Stimulated activated naive CD4-positive, alpha-beta T cell treated with Interleukin-2 at 50 U/mL for 16 hours (primary cell): ENCODE measurements around the gene FSTL5.

Source experiments
- DNase-seq: peaks from one replicate; lab custom pipeline; 2025; lab: John Stamatoyannopoulos, UW

FSTL5 gene

DNA sequence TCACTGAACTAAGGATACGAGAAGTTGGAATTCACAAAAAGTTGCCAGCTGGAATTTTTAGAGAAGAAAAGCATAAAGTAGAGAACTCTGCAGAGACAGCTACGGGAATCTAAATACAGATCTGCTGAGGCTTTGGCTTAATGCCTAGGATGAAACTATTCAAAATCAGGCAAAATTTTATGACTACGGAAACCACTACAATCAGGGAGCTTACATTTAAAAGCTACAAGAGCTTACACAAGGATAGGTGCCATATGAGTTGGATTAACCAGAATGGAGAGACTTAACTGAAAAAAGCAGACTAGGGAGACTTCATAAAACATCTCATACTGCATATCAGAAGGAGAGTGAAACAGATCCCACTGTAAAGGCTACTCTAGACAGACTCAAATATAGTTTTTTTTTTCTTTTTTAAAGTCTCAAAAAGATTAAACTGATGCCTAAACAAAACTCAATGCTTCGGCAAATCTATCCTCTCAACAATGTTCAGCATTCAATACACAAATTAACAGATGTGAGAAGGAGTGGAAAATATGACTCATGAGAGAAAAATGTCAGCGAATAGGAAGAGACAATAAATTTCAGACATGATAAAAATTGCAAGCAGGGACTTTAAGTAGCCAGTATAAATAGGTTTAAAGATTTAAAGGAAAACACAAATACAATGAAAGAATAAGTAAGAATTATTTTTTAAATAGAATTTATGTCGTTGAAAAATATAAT, 586.1 kb downstream of the FSTL5 start:
- DNase-seq = no peak

DNA sequence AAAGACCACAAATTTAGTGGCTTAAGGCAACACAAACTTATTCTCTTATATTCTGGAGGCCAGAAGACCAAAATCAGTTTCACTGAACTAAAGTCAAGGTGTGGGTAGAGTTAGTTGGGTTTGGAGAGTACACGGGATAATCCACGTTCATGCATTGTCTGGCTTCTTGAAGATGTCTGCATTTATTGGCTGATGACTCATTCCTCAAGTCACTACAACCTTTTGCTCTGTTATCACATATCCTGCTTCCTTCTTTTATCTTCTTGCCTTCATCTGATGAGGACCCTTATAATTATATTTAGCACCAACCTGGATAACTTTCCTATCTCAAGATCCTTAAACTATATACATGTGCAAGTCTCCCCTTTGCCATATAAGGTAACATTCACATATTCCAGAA, 590.0 kb downstream of the FSTL5 start:
- no peak for DNase-seq

DNA sequence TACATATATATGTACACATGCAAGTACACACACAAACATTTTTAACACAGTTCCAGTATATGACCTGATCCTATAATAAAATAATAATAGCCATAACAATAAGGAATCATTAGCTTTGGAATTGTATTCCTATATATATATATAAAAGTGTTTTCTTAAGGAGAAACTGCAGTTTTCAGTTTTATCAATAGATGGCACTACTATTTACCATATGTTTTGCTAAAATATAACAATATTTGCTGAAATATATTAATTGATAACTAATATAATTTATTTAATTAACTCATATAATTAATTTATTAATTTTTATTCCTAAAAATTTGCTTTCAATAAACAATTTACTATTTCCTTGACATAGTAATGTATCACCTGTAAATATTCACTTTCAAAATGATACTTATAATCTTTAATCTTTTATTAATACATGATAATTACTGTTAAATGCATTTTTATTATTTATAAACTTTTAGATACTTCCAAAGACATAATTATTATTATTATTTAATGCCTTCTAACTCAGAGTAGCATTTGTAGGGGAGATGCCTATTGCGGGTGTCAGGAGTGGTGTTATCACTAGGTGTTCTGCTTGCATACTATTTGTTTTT, 599.5 kb downstream of the FSTL5 start:
- no peak for DNase-seq

DNA sequence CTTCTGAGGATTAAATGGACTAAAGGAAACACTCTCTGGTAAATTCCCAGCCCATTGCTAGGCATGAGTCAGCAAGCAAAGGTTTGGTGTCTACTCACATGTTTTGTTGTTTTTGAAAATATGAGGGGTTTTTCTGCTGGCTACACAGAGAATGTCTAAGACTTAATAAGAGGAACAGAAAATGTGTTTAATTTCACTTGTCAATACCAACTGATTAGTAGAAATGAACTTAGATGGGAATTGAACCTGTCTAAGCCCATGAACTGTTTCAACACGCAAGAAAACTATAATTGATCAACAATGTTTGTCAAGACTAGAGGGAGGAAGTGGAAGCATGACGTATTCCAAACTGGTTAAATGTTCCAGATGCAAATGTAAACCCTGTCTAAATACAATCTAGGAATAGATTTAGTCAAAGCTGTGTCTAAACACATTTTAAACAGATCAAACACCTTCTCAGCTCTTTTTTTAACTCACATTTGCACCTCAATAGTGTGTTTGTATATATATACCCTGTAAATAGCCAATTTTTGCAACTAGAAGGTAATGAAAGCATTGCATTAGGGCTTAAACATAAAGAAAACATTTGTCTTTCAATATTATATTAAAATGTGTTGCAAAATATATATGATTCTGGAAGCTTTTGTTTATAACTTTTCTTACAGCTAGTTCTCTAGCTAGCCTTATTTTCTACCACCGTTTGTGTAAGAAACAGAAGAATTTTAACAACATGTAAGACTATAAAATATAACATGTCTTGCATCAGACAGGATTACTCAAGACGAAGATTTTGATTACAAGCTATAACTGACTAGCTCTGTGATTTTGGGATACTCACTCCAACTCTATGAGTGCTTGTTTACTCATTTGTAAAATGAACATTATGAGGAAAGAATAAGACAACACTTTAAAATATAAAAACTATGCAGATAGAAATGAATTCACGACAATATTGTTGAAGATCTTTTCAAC, 607.8 kb downstream of the FSTL5 start:
- DNase-seq = no peak

DNA sequence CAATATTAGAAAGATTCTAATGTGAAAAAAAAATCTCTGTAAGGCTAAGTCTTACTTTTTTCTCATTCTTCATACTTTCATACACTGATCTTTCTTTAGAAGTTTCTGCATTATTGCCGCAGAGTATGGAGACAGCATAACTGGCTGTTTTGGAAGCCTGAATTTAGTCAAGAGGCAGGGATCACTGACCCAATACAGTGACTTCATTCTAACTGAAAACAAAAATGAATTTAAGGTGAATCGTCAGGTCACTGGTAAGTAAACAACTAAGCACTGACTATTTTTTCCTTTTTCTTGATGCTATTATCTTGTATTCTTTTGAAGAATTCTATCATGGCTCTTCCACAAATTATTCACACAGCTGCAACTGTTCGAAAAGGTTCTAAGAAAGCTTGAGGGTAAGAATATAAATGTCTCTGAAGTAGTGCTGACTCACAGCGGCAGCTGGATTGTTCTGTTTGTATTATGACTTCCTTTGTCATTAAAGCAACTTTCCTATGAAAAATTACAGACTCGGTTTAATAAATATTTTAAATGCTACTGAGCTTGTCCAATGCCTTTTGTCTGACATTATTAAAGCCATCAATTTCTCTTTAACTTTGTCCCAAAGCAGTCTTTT, 609.3 kb downstream of the FSTL5 start:
- no peak for DNase-seq

DNA sequence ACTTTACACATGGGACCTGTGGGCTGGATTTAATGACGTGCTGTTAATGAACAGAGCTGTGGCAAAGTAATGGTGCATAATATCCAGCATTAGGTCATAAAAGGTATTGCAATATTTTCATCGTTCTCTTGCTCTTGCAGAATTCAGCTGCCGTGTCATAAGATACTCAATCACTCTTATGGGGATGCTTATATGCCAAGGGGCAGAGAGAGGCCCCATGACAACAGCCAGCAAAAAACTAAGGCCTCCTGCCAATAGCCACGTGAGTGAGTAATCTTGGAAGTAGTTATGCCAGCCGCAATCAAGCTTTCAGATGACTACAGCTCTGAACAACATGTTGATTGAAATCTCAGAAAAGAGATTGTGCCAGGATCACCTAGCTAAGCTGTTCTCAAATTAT, 616.9 kb downstream of the FSTL5 start:
- no peak for DNase-seq

DNA sequence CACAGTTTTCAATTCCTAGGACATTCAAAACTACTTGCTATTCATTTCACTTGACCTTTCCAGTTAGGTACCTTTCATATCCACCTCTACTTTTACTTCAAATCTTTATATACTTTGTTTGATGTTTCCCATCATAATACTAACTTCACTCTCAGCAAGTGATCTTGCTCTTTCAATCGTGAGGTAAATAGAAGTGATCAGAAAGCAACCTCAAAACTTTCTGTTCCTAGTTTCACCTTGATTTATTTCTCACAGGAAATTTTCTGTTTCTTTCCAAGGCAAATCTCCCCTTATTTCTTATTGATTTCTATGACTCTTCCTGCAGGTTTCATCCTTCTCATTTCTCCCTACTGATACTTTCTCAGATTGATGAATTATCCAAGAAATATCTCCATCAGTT, 623.5 kb downstream of the FSTL5 start:
- DNase-seq = no peak

DNA sequence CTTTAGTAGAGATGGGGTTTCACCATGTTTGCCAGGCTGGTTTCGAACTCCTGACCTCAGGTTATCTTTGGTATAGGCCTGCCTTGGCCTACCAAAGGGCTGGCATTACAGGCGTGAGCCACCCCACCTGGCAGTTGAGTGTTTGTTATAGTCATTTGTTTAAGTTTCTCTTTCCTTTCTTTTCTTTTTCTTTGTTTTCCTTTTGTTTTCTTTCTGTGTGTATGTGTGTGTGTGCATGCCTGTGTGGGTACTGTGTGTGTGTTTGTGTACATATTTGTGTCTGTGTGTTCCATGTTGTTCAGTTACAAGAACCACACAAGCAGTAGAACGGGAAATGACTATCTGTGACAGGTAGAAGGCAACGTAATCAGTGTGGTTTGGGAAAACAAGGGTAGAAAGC, 624.9 kb downstream of the FSTL5 start:
- no peak for DNase-seq

DNA sequence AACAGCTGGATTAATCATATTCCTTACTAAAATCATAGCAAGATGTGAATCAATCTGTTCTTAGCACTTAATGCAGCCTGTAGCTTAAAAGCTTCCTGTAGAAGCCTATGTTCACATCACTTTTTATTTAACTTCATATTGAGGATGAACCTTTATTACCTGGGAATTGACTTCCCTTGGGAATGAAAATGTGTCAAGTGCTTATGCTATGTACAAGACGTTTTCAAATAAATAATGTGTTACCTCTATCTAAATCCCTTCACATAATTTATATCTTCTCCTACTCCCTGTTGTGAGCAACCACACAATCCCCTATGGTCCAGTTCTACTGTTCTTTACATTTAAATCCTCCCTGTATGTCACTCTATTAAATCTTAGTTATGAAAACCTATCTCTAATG, 633.1 kb downstream of the FSTL5 start:
- DNase-seq = no peak

DNA sequence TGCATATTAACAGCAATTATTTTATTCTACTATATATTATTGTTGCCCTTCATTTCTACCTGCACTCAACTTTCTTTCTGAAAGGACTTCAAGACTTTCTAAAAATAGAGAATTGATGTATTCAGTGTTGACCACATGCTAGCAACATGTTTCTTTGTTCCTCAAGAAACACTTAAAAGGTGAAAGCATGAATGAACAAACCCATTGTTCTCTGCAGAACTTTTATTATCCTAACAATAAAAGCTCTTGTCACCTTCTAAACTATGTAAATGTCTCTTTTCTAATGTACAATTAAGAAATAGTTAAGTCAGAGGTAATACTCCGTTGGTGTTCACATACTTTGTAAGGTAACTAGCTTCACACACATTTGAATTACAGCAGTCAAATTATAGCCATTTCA, 638.7 kb downstream of the FSTL5 start:
- no peak for DNase-seq

DNA sequence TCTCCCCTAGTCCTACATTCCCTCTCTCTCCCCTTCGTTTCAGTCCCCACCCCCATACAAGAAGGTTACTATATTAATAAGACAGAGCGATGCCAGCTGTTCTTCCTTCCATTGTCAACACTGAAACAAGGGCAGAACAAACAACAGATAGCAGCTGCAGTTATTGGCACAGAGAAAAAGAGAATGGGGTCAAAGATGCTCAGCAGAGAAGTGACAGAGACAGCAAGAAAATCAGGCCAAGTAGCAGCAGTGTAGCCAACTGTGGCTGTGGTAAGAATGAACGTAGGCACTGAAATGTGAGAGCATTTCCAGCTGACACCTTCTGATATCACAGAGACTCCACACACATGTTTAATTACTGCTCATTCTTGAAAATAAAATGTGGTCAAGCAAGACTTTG, 641.8 kb downstream of the FSTL5 start:
- no peak for DNase-seq

DNA sequence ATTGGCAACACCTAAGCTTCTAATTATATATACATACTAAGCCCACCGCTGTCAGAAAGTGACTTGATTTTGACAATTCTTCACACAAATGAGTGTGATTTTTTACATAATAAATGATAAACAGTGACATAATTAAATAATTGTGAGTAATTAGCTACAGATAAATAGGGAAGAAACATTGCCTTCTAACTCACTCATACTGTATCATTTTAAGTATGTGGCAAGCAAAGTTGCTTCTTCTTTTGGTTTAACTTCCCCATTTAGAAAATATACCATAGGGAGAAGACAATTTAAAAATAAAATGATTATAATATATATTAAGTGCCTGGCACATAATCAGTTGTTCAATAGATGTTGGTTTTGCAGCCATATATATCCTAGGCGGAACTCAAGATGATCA, 644.2 kb downstream of the FSTL5 start:
- no peak for DNase-seq

DNA sequence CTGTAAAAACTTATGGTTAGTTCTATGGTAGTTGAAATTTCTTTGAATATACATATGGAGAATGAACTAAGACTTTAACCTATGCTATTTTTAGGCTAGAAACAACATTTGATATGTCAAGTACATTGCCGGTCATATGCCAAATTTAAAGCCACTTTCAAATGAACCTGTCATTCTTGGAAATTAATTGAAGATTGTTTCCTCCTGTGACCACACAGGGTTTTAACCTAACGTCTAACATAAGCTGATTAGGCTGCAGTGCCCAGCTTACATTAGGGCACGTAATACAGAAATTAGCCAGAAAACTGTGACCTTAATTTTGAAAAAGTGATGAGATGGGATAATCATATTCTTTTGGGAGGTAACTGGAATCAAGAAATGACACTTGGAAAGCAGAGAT, 645.9 kb downstream of the FSTL5 start:
- DNase-seq = no peak

DNA sequence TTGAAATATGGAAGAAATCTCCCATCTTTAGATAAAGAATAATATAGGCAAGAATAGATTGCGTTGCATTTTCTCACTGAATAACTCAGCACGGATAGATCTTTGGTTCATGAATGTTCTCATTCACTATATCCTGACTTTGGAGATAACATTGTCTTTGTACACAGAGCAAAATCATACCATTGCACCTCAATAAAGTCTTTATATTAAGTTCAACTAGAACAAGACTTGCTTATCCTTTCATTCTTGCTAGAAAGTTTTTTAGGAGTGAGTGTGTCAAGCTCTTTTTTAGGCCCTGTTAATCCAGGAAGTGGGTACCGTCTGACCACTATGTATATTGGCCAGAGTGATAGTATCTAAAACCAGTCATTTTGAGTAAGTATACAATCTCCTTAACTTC, 658.7 kb downstream of the FSTL5 start:
- DNase-seq = no peak

DNA sequence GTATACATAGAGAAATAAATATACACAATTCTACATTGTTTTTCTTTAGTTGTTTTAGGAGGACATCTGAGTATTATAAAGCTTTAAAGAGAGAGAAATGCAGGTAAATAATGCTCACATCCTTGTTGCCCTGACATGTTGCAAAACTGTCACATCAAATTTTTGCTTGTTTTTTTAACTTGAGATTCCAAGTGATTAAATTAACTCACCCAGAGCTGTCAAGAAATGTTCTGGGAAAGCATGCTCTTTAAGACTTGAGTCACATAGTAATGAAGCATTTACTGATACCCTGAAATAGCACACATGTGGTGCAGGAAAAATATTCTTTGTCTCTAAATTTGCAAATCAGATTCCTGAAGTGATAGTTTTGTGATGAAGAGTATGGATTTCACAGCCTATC, 665.6 kb downstream of the FSTL5 start:
- DNase-seq = no peak

DNA sequence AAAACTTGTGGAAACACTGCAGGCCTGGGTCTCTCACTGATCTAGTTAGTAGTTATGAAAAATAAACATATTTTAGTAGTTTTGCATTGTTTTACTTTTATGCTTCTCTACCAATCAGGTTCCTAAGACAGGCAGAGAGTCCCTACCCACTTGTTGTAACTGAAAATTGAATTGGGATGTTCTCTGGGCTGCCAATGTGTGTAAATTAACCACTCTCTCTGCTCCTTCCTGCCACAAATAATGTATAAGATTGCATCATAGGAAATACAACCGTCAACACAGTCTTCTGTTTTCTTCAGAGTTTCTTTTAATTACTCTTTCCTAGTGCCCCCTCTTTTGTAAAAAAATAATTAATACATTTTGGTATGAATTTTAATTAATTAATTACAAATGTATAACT, 677.3 kb downstream of the FSTL5 start:
- DNase-seq = no peak

DNA sequence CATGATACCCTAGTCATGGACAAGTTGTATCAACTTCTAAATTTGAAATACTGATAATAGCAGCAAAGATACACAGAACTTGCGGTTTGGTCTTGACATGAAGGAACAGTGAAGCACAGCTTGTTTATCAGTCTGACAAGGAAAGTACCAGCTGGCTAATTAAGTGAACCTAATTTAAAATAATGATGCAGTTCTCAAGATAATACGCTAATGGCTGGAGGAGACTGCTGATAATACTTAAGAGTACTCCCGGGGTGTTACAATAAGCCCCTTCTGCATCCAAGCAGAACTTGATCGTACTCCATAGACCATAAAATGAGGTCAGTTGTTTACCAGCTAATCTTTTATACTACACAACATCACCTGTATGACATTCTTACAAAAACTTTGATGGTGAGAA, 697.5 kb downstream of the FSTL5 start:
- no peak for DNase-seq

DNA sequence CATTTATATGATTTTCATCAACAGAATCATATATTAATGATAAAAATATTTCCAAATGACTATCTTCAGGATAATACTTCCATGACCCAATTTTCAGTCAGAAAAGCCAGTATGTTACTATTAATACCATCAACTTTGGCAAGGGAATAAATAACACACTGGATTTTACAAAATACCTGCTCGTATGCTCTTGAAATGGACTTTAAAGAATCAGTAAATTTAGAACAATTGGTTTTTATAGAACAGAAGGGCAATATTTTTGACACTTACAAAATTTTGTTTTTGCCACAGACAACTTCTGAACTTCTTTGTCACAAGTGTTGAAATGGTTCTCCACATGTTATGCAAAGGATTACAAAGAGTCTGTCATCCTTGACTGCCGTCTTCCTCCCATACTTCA, 700.4 kb downstream of the FSTL5 start:
- no peak for DNase-seq

DNA sequence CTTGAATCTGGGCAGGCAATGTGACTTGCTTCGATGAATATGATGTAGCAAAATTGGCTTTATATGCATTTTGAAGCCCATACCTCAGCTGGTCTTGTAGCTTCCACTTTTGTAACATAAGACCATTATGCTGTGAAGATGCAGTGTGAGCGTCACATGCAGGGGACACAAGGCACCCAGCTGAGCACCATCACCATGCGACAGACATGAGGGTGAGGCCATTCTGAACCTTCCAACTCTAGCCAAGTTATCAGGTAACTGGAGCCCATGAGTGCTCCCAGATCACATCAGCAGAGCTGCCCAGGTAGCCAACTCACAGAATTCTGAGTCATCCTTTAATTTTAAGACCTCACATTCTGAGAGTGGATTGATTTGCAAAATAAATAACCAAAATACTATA, 705.9 kb downstream of the FSTL5 start:
- DNase-seq = no peak

DNA sequence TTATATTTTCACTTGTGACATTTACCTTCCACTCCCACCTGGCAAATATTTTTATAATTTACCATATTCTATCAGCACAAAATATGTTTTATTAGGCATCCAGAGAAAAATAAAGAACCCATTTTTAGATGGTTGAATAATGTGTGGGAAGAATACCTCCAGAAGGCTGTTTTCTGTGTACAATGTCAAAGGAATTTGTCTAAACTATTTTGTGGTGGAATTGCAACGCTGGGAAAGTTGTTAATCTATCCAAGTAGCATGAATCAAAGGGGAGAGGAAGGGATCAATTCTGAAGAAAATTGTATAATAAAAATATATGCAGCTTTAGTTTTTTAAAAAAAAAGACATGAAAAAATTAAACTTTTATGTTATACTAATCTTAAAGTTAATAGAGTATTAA, 706.5 kb downstream of the FSTL5 start:
- DNase-seq = no peak

DNA sequence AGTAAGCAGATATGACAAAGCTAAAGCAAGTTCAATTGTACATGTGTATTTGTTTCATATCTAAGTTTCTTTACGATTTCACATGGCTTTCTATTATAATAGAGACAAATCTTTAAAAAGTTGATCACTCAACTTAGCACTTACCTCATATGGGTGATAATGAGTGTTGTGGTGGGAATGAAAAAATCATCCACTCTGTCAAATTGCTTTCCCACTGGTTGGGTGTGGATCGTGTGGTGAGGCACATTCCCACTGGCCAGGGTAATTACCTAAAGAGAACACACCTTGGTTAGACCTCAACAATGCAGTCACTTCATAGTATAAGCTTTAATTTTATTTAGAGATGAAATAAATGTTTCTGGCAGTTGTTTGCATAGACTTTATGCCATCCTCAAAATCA, 708.9 kb downstream of the FSTL5 start:
- DNase-seq = no peak

DNA sequence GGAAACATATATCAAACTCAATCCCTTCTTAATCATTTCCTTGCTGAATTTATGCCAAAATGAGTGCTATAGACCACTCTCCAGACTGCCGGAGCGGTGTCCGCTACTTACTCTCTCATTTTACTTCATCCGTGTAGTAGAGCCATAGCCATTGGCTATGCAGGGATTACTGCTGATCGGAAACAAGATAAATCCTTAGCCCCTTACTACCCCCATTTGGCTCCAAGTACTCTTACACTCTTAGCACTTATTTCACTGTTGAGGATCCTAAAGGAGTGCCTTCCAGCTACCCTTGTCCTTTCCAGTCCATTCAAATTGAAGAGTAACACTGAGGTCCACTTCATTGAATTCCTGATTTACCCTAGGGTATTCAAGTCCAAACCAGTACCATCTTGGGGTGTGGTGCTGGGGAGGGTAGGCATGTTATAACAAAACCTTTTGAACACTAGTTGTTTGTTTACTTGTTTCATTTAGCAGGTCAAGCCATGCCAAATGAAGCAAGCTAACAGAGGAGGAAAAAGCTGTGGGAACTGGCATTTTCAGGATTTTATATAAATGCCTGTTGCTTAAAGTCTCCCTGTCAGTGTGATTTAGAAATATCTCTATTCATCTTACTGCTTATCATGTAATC, 715.1 kb downstream of the FSTL5 start:
- DNase-seq = no peak
